T1000 (cell line): ENCODE measurements around the gene KCNK3.
"Not testable (repeated sequence)": the region's sequence is repeated elsewhere in the genome, so short reads cannot be mapped to it uniquely, and the experiment has no call there.

Source experiments
- DNase-seq: peaks from one replicate; lab custom pipeline; 2025; ENCODE audit warnings: mixed read lengths; lab: John Stamatoyannopoulos, UW

The KCNK3 gene

GRCh38 chr2:26692279-26692896, at the start of gene KCNK3:
KCNK3 (plus strand) TSS chr2:26692722; CDS start chr2:26692876, 154 bp downstream.
- DNase-seq: no peak

- no peak for DNase-seq
Measured at GRCh38 chr2:26644188-26644835, 48.2 kb upstream of the KCNK3 start.

- DNase-seq: no peak
Measured at GRCh38 chr2:26645762-26646161, 46.8 kb upstream of the KCNK3 start.

GRCh38 chr2:26646986-26647672, 45.4 kb upstream of the KCNK3 start:
- DNase-seq: no peak

GRCh38 chr2:26647981-26648380, 44.5 kb upstream of the KCNK3 start:
- no peak for DNase-seq

- DNase-seq: no peak
Measured at GRCh38 chr2:26648516-26648915, 44.0 kb upstream of the KCNK3 start.

- no peak for DNase-seq
Measured at GRCh38 chr2:26649322-26649721, 43.2 kb upstream of the KCNK3 start.

GRCh38 chr2:26649992-26650712, 42.4 kb upstream of the KCNK3 start:
- DNase-seq: no peak

GRCh38 chr2:26650713-26651469, 41.6 kb upstream of the KCNK3 start:
- DNase-seq: no peak

GRCh38 chr2:26651470-26651771, 41.1 kb upstream of the KCNK3 start:
- DNase-seq: no peak

GRCh38 chr2:26651799-26652198, 40.7 kb upstream of the KCNK3 start:
- no peak for DNase-seq

- DNase-seq: no peak
Measured at GRCh38 chr2:26652361-26653041, 40.0 kb upstream of the KCNK3 start.

GRCh38 chr2:26653207-26654060, 39.1 kb upstream of the KCNK3 start:
- DNase-seq: no peak

- DNase-seq: no peak
Measured at GRCh38 chr2:26654061-26654340, 38.5 kb upstream of the KCNK3 start.

- DNase-seq: not testable (repeated sequence)
Measured at GRCh38 chr2:26655120-26655519, 37.4 kb upstream of the KCNK3 start.

GRCh38 chr2:26655611-26656195, 36.8 kb upstream of the KCNK3 start:
- DNase-seq: no peak

- DNase-seq: no peak
Measured at GRCh38 chr2:26657265-26657664, 35.3 kb upstream of the KCNK3 start.

GRCh38 chr2:26658691-26659346, 33.7 kb upstream of the KCNK3 start:
- no peak for DNase-seq

- DNase-seq: no peak
Measured at GRCh38 chr2:26660363-26660962, 32.1 kb upstream of the KCNK3 start.
